SK-N-SH (cell line): ENCODE measurements around the gene CHRM4. TPM values are rescaled to one million over a fixed set of nuclear protein-coding genes. Genes with fewer than 3 reads are reported as not detected.

Experiments
- CTCF ChIA-PET: fragments of 300-600, 350-600 bp; formaldehyde crosslinking; extraction: SDS; loops from one replicate; lab custom pipeline; 2021; lab: Yijun Ruan, JAX
- POLR2A ChIA-PET: fragments of 350-600 bp; sonication (Branson Sonifier 250); formaldehyde crosslinking; extraction: SDS; loops from one replicate; lab custom pipeline; 2020; ENCODE audit warnings: antibody characterized with exemption, inconsistent platforms; lab: Yijun Ruan, JAX
- DNase-seq: peaks from one replicate; pipeline ENCODE4 v3.0.0; 2012
- H2AFZ ChIP-seq: fragments of 200-600 bp; sonication (generic); 2 replicates; pipeline ENCODE4 v1.8.1; 2016; ENCODE audit warnings: antibody characterized with exemption, mild to moderate bottlenecking, low read depth
- H3F3A ChIP-seq: fragments of 200-600 bp; sonication (generic); replicated peaks from 2 replicates; pipeline ENCODE3; 2016; ENCODE audit warnings: antibody characterized with exemption, mild to moderate bottlenecking; ENCODE audit not compliant: insufficient read depth
- H3K27ac ChIP-seq, 2 experiments: fragments of 200-500 bp in 1 of 2; fragments of 200-600 bp in 1 of 2; sonication (Bioruptor generic) in 1 of 2; sonication (generic), shearing (Covaris generic) in 1 of 2; 2 replicates each; pipeline versions ENCODE4 v1.5.1 to v1.6.1; 2014 to 2016; ENCODE audit warnings: low read depth in 2 of 2, inconsistent platforms in 1 of 2, low read length in 1 of 2, mild to moderate bottlenecking in 1 of 2, mixed read lengths in 1 of 2
- H3K27me3 ChIP-seq: fragments of 200-600 bp; sonication (generic), shearing (Covaris generic); 2 replicates; pipeline ENCODE4 v1.6.1; 2016; ENCODE audit warnings: mixed run types; ENCODE audit not compliant: insufficient read depth
- H3K36me3 ChIP-seq, 2 experiments: fragments of 200-500 bp in 1 of 2; fragments of 200-600 bp in 1 of 2; sonication (Bioruptor generic) in 1 of 2; sonication (generic) in 1 of 2; replicated peaks in 1 of 2; 2 replicates each; pipeline versions ENCODE3 to v1.5.1; 2014 to 2016; ENCODE audit warnings: low read length in 1 of 2, mild to moderate bottlenecking in 1 of 2; ENCODE audit not compliant: insufficient read depth in 2 of 2, control insufficient read depth in 1 of 2
- H3K4me1 ChIP-seq, 2 experiments: fragments of 200-500 bp in 1 of 2; fragments of 200-600 bp in 1 of 2; sonication (Bioruptor generic) in 1 of 2; sonication (generic), shearing (Covaris generic) in 1 of 2; 2 replicates each; pipeline versions ENCODE4 v1.5.1 to v1.6.1; 2014 to 2016; ENCODE audit warnings: low read depth in 1 of 2, low read length in 1 of 2, mixed run types in 1 of 2; ENCODE audit not compliant: insufficient read depth in 2 of 2, control insufficient read depth in 1 of 2
- H3K4me2 ChIP-seq: fragments of 200-600 bp; sonication (generic), shearing (Covaris generic); 2 replicates; pipeline ENCODE4 v1.6.1; 2017; ENCODE audit warnings: mixed run types
- H3K4me3 ChIP-seq, 2 experiments: fragments of 200-500 bp in 1 of 2; fragments of 200-600 bp in 1 of 2; sonication (Bioruptor generic) in 1 of 2; sonication (generic), shearing (Covaris generic) in 1 of 2; 2 replicates each; pipeline versions ENCODE4 v1.5.1 to v1.8.1; 2014 to 2016; ENCODE audit warnings: low read depth in 2 of 2, inconsistent platforms in 1 of 2, low read length in 1 of 2, mild to moderate bottlenecking in 1 of 2, mixed read lengths in 1 of 2, moderate library complexity in 1 of 2
- H3K79me2 ChIP-seq: fragments of 200-600 bp; sonication (generic); 2 replicates; pipeline ENCODE4 v1.8.1; 2017; ENCODE audit warnings: mild to moderate bottlenecking; ENCODE audit not compliant: insufficient read depth
- H3K9ac ChIP-seq: fragments of 200-600 bp; sonication (generic); 2 replicates; pipeline ENCODE4 v1.6.1; 2017; ENCODE audit warnings: mixed run types
- H3K9me2 ChIP-seq: fragments of 200-600 bp; sonication (generic); 2 replicates; pipeline ENCODE4 v1.6.1; 2017; ENCODE audit warnings: mixed run types
- H3K9me3 ChIP-seq: fragments of 200-600 bp; sonication (generic); 2 replicates; pipeline ENCODE4 v1.6.1; 2017; ENCODE audit warnings: mixed run types, mild to moderate bottlenecking, moderate library complexity
- H4K20me1 ChIP-seq: fragments of 200-600 bp; sonication (generic); 2 replicates; pipeline ENCODE4 v1.6.1; 2017; ENCODE audit warnings: mild to moderate bottlenecking, mixed run types; ENCODE audit not compliant: insufficient read depth
- CHD2 ChIP-seq: fragments of 150-350 bp; IDR thresholded peaks from 2 replicates; pipeline ENCODE4 v1.6.1; 2018; ENCODE audit warnings: low read length; ENCODE audit not compliant: partially characterized antibody
- CTCF ChIP-seq: fragments of 200-600 bp; sonication (generic); IDR thresholded peaks from 2 replicates; pipeline ENCODE4 v1.6.1; 2017; ENCODE audit warnings: antibody characterized with exemption, mild to moderate bottlenecking, moderate library complexity
- EP300 ChIP-seq, 2 experiments: IDR thresholded peaks; 2 replicates each; pipeline versions ENCODE4 v1.4.0 to v1.6.1; 2012; ENCODE audit warnings: borderline replicate concordance in 1 of 2, low read depth in 1 of 2, low read length in 1 of 2
- FOXM1 ChIP-seq: IDR thresholded peaks from 2 replicates; pipeline ENCODE4 v1.4.0; 2012; ENCODE audit warnings: low read depth, mild to moderate bottlenecking
- GABPA ChIP-seq: IDR thresholded peaks from 2 replicates; pipeline ENCODE4 v1.4.0; 2012; ENCODE audit warnings: low read depth, mild to moderate bottlenecking
- GATA2 ChIP-seq: sonication (generic); formaldehyde crosslinking; IDR thresholded peaks from 2 replicates; pipeline ENCODE4 v1.5.0; 2020; ENCODE audit warnings: mild to moderate bottlenecking, missing genetic modification reagents
- JUND ChIP-seq: IDR thresholded peaks from 2 replicates; pipeline ENCODE4 v1.4.0; 2012
- PBX3 ChIP-seq: IDR thresholded peaks from 2 replicates; pipeline ENCODE4; 2012
- RAD21 ChIP-seq: IDR thresholded peaks from 2 replicates; pipeline ENCODE4 v1.6.1; 2012; ENCODE audit warnings: mild to moderate bottlenecking, low read length
- RCOR1 ChIP-seq: fragments of 150-350 bp; IDR thresholded peaks from 2 replicates; pipeline ENCODE4 v1.6.1; 2017; ENCODE audit warnings: antibody characterized with exemption, low read length
- RXRA ChIP-seq: IDR thresholded peaks from 2 replicates; pipeline ENCODE4 v1.4.0; 2012; ENCODE audit warnings: low read depth, mild to moderate bottlenecking, borderline replicate concordance
- SIN3A ChIP-seq: IDR thresholded peaks from 2 replicates; pipeline ENCODE4 v1.6.1; 2012; ENCODE audit warnings: low read depth, mild to moderate bottlenecking, low read length, moderate library complexity, borderline replicate concordance
- TAF1 ChIP-seq: IDR thresholded peaks from 2 replicates; pipeline ENCODE4 v1.6.1; 2012; ENCODE audit warnings: low read depth, mild to moderate bottlenecking, low read length, moderate library complexity, borderline replicate concordance
- TCF12 ChIP-seq: IDR thresholded peaks from 2 replicates; pipeline ENCODE4 v1.4.0; 2012
- TEAD4 ChIP-seq: IDR thresholded peaks from 2 replicates; pipeline ENCODE4 v1.4.0; 2012; ENCODE audit warnings: mild to moderate bottlenecking, borderline replicate concordance; ENCODE audit not compliant: insufficient read depth
- USF1 ChIP-seq: IDR thresholded peaks from 2 replicates; pipeline ENCODE4 v1.4.0; 2012; ENCODE audit warnings: low read depth, borderline replicate concordance
- WGBS: methylation state at CpG from one replicate; pipeline ENCODE4 v1.1.6; 2017; ENCODE audit warnings: low lambda C conversion rate; 5-methylcytosine and 5-hydroxymethylcytosine counted together
- polyA plus RNA-seq, 3 experiments: library from polyadenylated mRNA; depleted of rRNA; stranded (reverse); fragments of >200 nt; gene quantifications; 2 replicates each; pipeline ENCODE4 v1.2.3, GENCODE V29; 2012
- TF ChIP-seq, protein P1 (sequence below): IDR thresholded peaks from 2 replicates; pipeline ENCODE4 v1.6.1; 2012; ENCODE audit warnings: mild to moderate bottlenecking, low read depth, low read length, moderate library complexity
- TF ChIP-seq, protein P2 (sequence below): fragments of 150-350 bp; IDR thresholded peaks from 2 replicates; pipeline ENCODE4 v1.6.1; 2016; ENCODE audit warnings: mild to moderate bottlenecking, low read depth, low read length

CHRM4 gene
- polyA plus RNA-seq, 1 of the 3 experiments (the other 2 are of a cell fraction): 0.26 TPM

DNA sequence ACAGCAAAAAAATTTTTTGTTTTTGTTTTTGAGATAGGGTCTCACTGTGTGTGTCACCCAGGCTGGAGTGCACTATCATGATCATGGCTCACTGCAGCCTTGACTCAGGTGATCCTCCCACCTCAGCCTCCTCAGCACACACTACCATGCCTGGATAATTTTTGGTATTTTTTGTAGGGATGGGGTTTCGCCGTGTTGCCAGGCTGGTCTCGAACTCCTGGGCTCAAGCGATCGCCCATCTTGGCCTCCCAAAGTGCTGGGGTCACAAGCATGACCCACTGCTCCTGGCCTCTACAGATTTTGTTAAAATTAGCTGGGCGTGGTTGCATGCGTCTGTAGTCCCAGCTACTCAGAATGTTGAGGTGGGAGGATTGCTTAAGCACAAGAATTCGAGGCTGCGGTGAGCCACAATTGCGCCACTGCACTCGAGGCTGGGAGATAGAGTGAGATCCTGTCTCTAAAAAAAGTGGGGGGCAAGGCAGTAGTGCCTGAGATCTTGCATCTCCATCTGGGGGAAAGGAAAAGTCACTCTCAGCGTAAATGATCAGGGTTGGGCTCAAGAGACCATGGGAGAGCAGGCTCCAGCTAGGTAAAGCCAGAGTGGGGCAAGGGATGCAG lies 54.9 kb downstream of the CHRM4 start:
- no peak overlapping the region for H3K4me3 ChIP-seq
- CTCF ChIA-PET: interaction anchor here (0.7 to 3.7 kb wide), 3 partner anchors 9 to 28 kb away, joined by 3 to 11 read pairs (median 3); no protein-coding TSS in a partner anchor
- no peak for TF ChIP-seq TCF12
- no peak for TF ChIP-seq RAD21
- TF ChIP-seq JUND: no peak
- no peak for TF ChIP-seq RCOR1
- no peak for TF ChIP-seq SIN3A
- H3K27me3 ChIP-seq: peaks cover 10% of the 10 kb centered on the region
- no peak overlapping the region for H3K4me2 ChIP-seq
- peaks cover 11 to 14% of the 10 kb centered on the region in 2 experiments; a peak in 3 of 4 replicates for H3K4me1 ChIP-seq
- no peaks in the 10 kb centered on the region for H3K9me3 ChIP-seq
- no peaks in the 10 kb centered on the region for H3K36me3 ChIP-seq
- H3K9me2 ChIP-seq: no peaks in the 10 kb centered on the region
- POLR2A ChIA-PET: no interaction called here
- H2AFZ ChIP-seq: no peak overlapping the region
- H3K9ac ChIP-seq: no peak overlapping the region
- H3K27ac ChIP-seq: no peak overlapping the region
- H3K79me2 ChIP-seq: no peaks in the 10 kb centered on the region
- no peaks in the 10 kb centered on the region for H3F3A ChIP-seq
- DNase-seq: no peak
- WGBS: 91% methylated on average over 12 of the region's 12 CpGs
- no peaks in the 10 kb centered on the region for H4K20me1 ChIP-seq

DNA sequence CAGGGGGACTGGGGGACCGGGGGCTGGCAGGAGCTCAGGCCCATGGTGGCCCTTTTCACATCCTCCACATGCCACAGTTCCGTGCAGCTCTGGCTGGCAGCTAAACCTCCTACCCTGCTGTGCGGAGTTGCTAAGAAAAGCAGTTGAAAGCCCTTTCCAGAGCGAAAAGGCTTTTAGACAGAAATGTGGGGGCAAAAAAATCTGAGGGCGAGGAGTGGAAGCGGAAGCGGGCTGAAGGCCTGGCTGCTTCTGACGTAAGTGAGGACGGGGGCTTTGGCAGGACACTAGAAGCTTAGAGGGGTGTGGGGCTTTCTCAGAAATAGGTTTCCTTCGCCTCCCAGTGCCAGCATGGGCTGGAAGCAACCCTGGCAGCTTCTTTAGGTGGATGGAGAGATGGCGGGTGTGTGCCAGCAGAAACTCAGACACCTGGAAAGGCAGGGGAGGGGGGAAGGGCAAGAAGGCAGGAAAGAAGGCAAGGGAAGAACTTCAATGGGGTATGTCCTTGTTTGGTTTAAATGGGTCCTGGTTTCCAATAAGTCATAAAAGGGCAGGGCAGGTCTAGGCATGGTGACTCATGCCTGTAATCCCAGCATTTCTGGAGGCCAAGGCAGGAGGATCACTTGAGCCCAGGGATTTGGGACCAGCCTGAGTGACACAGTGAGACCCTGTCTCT lies 55.5 kb downstream of the CHRM4 start:
- Histone ChIP-seq H3K9ac (no peak overlapping the region), H4K20me1 (no peaks in the 10 kb centered on the region), H3F3A (no peaks in the 10 kb centered on the region), H3K27ac (no peak overlapping the region), H2AFZ (no peak overlapping the region), H3K9me3 (no peaks in the 10 kb centered on the region), H3K4me2 (no peak overlapping the region), H3K4me1 (peaks cover 11 to 20% of the 10 kb centered on the region in 2 experiments; a peak in 3 of 4 replicates), H3K36me3 (no peaks in the 10 kb centered on the region), H3K9me2 (no peaks in the 10 kb centered on the region), H3K4me3 (no peak overlapping the region), H3K27me3 (peaks cover 10% of the 10 kb centered on the region), H3K79me2 (no peaks in the 10 kb centered on the region)
- CTCF ChIA-PET: interaction anchor here (0.9 to 3.7 kb wide), 3 partner anchors 14 to 39 kb away, joined by 4 to 11 read pairs (median 4); no protein-coding TSS in a partner anchor
- DNase-seq: no peak
- POLR2A ChIA-PET: no interaction called here
- WGBS: 93% methylated on average over 11 of the region's 11 CpGs
- TF ChIP-seq RXRA: no peak
- no peak for TF ChIP-seq PBX3
- TF ChIP-seq RAD21: no peak
- no peak for TF ChIP-seq USF1
- no peak for TF ChIP-seq GATA2 (CRISPR knock-in tag)
- TF ChIP-seq CHD2: no peak
- TF ChIP-seq CTCF: no peak
- TF ChIP-seq, protein P1, sequence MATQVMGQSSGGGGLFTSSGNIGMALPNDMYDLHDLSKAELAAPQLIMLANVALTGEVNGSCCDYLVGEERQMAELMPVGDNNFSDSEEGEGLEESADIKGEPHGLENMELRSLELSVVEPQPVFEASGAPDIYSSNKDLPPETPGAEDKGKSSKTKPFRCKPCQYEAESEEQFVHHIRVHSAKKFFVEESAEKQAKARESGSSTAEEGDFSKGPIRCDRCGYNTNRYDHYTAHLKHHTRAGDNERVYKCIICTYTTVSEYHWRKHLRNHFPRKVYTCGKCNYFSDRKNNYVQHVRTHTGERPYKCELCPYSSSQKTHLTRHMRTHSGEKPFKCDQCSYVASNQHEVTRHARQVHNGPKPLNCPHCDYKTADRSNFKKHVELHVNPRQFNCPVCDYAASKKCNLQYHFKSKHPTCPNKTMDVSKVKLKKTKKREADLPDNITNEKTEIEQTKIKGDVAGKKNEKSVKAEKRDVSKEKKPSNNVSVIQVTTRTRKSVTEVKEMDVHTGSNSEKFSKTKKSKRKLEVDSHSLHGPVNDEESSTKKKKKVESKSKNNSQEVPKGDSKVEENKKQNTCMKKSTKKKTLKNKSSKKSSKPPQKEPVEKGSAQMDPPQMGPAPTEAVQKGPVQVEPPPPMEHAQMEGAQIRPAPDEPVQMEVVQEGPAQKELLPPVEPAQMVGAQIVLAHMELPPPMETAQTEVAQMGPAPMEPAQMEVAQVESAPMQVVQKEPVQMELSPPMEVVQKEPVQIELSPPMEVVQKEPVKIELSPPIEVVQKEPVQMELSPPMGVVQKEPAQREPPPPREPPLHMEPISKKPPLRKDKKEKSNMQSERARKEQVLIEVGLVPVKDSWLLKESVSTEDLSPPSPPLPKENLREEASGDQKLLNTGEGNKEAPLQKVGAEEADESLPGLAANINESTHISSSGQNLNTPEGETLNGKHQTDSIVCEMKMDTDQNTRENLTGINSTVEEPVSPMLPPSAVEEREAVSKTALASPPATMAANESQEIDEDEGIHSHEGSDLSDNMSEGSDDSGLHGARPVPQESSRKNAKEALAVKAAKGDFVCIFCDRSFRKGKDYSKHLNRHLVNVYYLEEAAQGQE: no peak
- TF ChIP-seq TEAD4: no peak
- TF ChIP-seq TCF12: no peak
- no peak for TF ChIP-seq GABPA
- no peak for TF ChIP-seq EP300 (IDR thresholded peaks at IDR 0.05; ENCODE audit: borderline replicate concordance in 1 of 2, low read depth in 1 of 2, low read length in 1 of 2)
- TF ChIP-seq, protein P2, sequence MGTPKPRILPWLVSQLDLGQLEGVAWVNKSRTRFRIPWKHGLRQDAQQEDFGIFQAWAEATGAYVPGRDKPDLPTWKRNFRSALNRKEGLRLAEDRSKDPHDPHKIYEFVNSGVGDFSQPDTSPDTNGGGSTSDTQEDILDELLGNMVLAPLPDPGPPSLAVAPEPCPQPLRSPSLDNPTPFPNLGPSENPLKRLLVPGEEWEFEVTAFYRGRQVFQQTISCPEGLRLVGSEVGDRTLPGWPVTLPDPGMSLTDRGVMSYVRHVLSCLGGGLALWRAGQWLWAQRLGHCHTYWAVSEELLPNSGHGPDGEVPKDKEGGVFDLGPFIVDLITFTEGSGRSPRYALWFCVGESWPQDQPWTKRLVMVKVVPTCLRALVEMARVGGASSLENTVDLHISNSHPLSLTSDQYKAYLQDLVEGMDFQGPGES: no peak
- TF ChIP-seq TAF1: no peak
- no peak for TF ChIP-seq FOXM1
